PC-3 (cell line): ENCODE data around the gene NFIX. TPM values are rescaled to one million over a fixed set of nuclear protein-coding genes. Genes with fewer than 3 reads are reported as not detected.

Experiments
- ATAC-seq: fragments of 200-7000 bp; cut with Tn5 transposase; 2 replicates; pipeline ENCODE4 v1.9.1; 2020; ENCODE audit warnings: mild to moderate bottlenecking, moderate library complexity
- BruUV-seq: library from RNA; stranded (reverse); fragments of 400-500 nt; replicated peaks from 2 replicates; lab custom pipeline; 2021; lab: Mats Ljungman, UMichigan
- CTCF ChIA-PET: fragments of 300-600 bp; sonication (Branson Sonifier 250); formaldehyde crosslinking; loops from one replicate; lab custom pipeline; 2022; ENCODE audit warnings: antibody characterized with exemption; lab: Charles Lee
- POLR2A ChIA-PET: fragments of 300-600 bp; sonication (Branson Sonifier 250); formaldehyde crosslinking; loops from one replicate; lab custom pipeline; 2022; ENCODE audit warnings: antibody characterized with exemption; ENCODE audit not compliant: unreplicated experiment; lab: Charles Lee
- DNase-seq: peaks from one replicate; pipeline ENCODE4 v3.0.0-alpha.2; 2015
- H2AFZ ChIP-seq: fragments of 300-600 bp; sonication (generic); 2 replicates; pipeline ENCODE4 v1.6.0; 2016; ENCODE audit warnings: antibody characterized with exemption, low read length
- H3F3A ChIP-seq: fragments of 300-600 bp; sonication (generic); one replicate; pipeline ENCODE4 v1.6.0; 2017; ENCODE audit warnings: antibody characterized with exemption, low read length, control low read depth, mild to moderate bottlenecking; ENCODE audit not compliant: unreplicated experiment
- H3K27ac ChIP-seq: fragments of 300-600 bp; sonication (generic); 2 replicates; pipeline ENCODE4 v1.5.1; 2016; ENCODE audit warnings: mild to moderate bottlenecking, low read length
- H3K27me3 ChIP-seq: fragments of 300-600 bp; sonication (generic); 2 replicates; pipeline ENCODE4 v1.6.1; 2016; ENCODE audit warnings: low read length, mixed read lengths
- H3K36me3 ChIP-seq: fragments of 300-600 bp; sonication (generic); 2 replicates; pipeline ENCODE4 v1.6.1; 2016; ENCODE audit warnings: low read depth, mixed run types, low read length, mixed read lengths
- H3K4me1 ChIP-seq: fragments of 300-600 bp; sonication (generic); 2 replicates; pipeline ENCODE4 v1.5.1; 2016; ENCODE audit warnings: low read length; ENCODE audit not compliant: insufficient read depth
- H3K4me2 ChIP-seq: fragments of 300-600 bp; sonication (generic); 2 replicates; pipeline ENCODE4 v1.6.0; 2016; ENCODE audit warnings: low read length
- H3K4me3 ChIP-seq: fragments of 300-600 bp; sonication (generic); 2 replicates; pipeline ENCODE4 v1.5.1; 2016; ENCODE audit warnings: mild to moderate bottlenecking, low read length, mixed read lengths
- H3K79me2 ChIP-seq: fragments of 300-600 bp; sonication (generic); 2 replicates; pipeline ENCODE4 v1.6.1; 2017; ENCODE audit warnings: low read length, mixed read lengths
- H3K9ac ChIP-seq: fragments of 300-600 bp; sonication (generic); 2 replicates; pipeline ENCODE4 v1.6.0; 2016; ENCODE audit warnings: mild to moderate bottlenecking, low read length
- H3K9me2 ChIP-seq: fragments of 300-600 bp; sonication (generic); replicated peaks from 2 replicates; pipeline ENCODE4 v1.6.1; 2016; ENCODE audit warnings: mixed run types, low read length, mixed read lengths
- H3K9me3 ChIP-seq: fragments of 300-600 bp; sonication (generic); 2 replicates; pipeline ENCODE4 v1.6.1; 2016; ENCODE audit warnings: low read length, mixed read lengths
- H4K20me1 ChIP-seq: fragments of 300-600 bp; sonication (generic); 2 replicates; pipeline ENCODE4 v1.6.1; 2016; ENCODE audit warnings: low read length, mixed read lengths
- EZH2 ChIP-seq: fragments of 300-600 bp; sonication (generic); IDR thresholded peaks from one replicate; pipeline ENCODE4 v1.6.1; 2017; ENCODE audit warnings: antibody characterized with exemption, mild to moderate bottlenecking, low read length; ENCODE audit not compliant: unreplicated experiment
- EZH2phosphoT487 ChIP-seq: fragments of 300-600 bp; sonication (generic); IDR thresholded peaks from 2 replicates; pipeline ENCODE4 v1.6.1; 2018; ENCODE audit warnings: mild to moderate bottlenecking, antibody characterized with exemption, low read length, borderline replicate concordance
- intact Hi-C: fragments of 100-400 bp; cut with micrococcal nuclease; formaldehyde crosslinking; loops from 2 replicates; pipeline ENCODE4 v1.9.0; 2023
- total RNA-seq: library from RNA; depleted of rRNA; stranded (reverse); fragments of >200 nt; gene quantifications from 2 replicates; pipeline ENCODE4 v1.2.3, GENCODE V29; 2014
- TF ChIP-seq, protein P1 (sequence below): fragments of 300-600 bp; sonication (generic); conservative IDR thresholded peaks from 2 replicates; pipeline ENCODE4 v1.5.1; 2017; ENCODE audit warnings: antibody characterized with exemption, low read depth, mild to moderate bottlenecking, low read length

NFIX gene
- total RNA-seq, 1 experiment from 2014 or later = 43.3 TPM

DNA sequence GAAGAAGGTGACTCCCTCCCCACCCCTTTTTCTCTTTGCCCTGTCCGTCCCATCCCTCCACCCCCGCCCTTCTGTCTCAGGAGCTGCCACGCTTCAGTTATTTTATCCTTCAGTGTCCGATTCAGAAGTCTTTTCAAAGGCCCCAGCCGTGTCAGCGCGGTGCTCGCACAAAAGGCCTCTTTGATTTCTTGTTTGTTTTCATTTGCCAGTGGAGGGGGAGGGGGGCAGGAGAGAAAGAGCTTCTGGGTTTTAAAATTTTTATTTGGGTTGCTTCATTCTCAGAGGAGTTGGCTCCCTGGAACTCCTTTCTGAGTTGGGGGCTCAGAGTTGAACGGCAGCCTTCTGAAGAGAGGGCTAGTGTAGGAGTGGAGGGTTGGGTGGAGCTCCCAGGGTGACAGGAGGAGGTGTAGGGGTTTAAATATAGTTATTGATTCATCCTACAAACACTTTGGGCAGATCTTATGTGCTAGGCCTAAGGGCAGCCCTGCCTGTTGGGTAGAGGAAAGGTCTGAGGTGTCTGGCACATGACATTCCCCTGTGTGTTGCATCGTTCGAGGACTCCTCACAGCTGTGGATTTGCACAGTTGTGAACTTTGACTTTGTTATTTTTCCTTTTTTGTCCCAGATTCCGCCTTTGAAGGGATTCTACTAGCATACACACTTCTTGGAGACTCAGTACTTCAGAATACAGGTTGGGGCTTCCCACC lies 36.8 kb downstream of the NFIX start:
- no peaks in the 10 kb centered on the region for H4K20me1 ChIP-seq
- intact Hi-C loops = no loop called here
- peak; percentile 72 for DNase-seq
- H3F3A ChIP-seq = no peaks in the 10 kb centered on the region
- 0 out of 2 replicates have a peak overlapping the region, but pooled peaks have one; percentile 4 for H2AFZ ChIP-seq
- peak; percentile 37 for ATAC-seq
- CTCF ChIA-PET = interaction anchor here (0.5 to 1.8 kb wide), 12 partner anchors 9 to 132 kb away, joined by 3 to 11 read pairs (median 6); no protein-coding TSS in a partner anchor
- no peaks in the 10 kb centered on the region for H3K9me2 ChIP-seq
- no peaks in the 10 kb centered on the region for H3K27me3 ChIP-seq
- peak overlapping the region; percentile 27 for H3K4me3 ChIP-seq
- POLR2A ChIA-PET = interaction anchor here (0.5 to 1.1 kb wide), 4 partner anchors 22 to 817 kb away, joined by 3 to 13 read pairs (median 6); no protein-coding TSS in a partner anchor
- H3K9ac ChIP-seq = peak overlapping the region; percentile 23
- H3K79me2 ChIP-seq = peaks cover 100% of the 10 kb centered on the region
- H3K4me1 ChIP-seq = peaks cover 70% of the 10 kb centered on the region
- TSS peak; percentile 6 for BruUV-seq
- TF ChIP-seq, protein P1, sequence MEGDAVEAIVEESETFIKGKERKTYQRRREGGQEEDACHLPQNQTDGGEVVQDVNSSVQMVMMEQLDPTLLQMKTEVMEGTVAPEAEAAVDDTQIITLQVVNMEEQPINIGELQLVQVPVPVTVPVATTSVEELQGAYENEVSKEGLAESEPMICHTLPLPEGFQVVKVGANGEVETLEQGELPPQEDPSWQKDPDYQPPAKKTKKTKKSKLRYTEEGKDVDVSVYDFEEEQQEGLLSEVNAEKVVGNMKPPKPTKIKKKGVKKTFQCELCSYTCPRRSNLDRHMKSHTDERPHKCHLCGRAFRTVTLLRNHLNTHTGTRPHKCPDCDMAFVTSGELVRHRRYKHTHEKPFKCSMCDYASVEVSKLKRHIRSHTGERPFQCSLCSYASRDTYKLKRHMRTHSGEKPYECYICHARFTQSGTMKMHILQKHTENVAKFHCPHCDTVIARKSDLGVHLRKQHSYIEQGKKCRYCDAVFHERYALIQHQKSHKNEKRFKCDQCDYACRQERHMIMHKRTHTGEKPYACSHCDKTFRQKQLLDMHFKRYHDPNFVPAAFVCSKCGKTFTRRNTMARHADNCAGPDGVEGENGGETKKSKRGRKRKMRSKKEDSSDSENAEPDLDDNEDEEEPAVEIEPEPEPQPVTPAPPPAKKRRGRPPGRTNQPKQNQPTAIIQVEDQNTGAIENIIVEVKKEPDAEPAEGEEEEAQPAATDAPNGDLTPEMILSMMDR = no peak
- no peak for TF ChIP-seq EZH2
- no peak for TF ChIP-seq EZH2phosphoT487
- H3K36me3 ChIP-seq = peaks cover 18% of the 10 kb centered on the region; the same call in 1 of the 2 replicates
- peak overlapping the region; percentile 69 for H3K4me2 ChIP-seq
- H3K9me3 ChIP-seq = no peaks in the 10 kb centered on the region
- H3K27ac ChIP-seq = peak overlapping the region; percentile 71

DNA sequence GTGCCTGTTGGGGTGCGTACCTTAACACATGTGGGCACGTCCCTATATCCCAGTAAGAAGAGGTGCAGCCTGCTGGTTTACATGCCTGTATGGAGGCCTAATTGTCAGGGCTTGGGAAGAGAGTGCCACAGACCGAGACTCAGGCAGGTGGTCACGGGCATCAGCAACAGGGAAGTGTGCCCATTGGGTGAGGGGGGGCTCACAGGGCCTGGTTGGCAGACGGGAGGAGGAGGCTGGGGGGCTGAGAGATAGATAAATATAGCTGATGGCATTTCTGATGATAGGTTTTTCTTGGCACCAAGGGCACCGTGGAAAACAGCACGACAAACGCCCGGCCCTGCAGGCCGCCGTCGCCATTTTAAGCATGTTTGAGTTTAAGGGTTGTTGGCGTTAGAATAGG lies 37.6 kb downstream of the NFIX start:
- no peak overlapping the region for H3K4me3 ChIP-seq
- H3K9me3 ChIP-seq = no peaks in the 10 kb centered on the region
- BruUV-seq = no TSS peak
- H3K4me1 ChIP-seq = peaks cover 70% of the 10 kb centered on the region
- DNase-seq = no peak
- H3F3A ChIP-seq = no peaks in the 10 kb centered on the region
- no peaks in the 10 kb centered on the region for H3K9me2 ChIP-seq
- intact Hi-C loops = no loop called here
- peaks cover 16% of the 10 kb centered on the region; the same call in 1 of the 2 replicates for H3K36me3 ChIP-seq
- no peak for ATAC-seq
- no peaks in the 10 kb centered on the region for H4K20me1 ChIP-seq
- H3K9ac ChIP-seq = no peak overlapping the region
- H2AFZ ChIP-seq = no peak overlapping the region
- TF ChIP-seq EZH2phosphoT487 (no peak), EZH2 (no peak)
- TF ChIP-seq, protein P1 = no peak
- H3K4me2 ChIP-seq = peak overlapping the region; percentile 69; the same call in 1 of the 2 replicates
- no peaks in the 10 kb centered on the region for H3K27me3 ChIP-seq
- POLR2A ChIA-PET = no interaction called here
- CTCF ChIA-PET = interaction anchor here (1.8 kb wide), 1 partner anchor 22 kb away, joined by 11 read pairs; no protein-coding TSS in a partner anchor
- peaks cover 100% of the 10 kb centered on the region for H3K79me2 ChIP-seq
- H3K27ac ChIP-seq = peak overlapping the region; percentile 71
